ENCODE results near the gene FAM131A. TPM values are rescaled to one million over a fixed set of nuclear protein-coding genes. Genes with fewer than 3 reads are reported as not detected.

The FAM131A gene
- total and polyA plus RNA-seq, 2 donors (not counting 3 experiments of a cell fraction or from before 2014, with no cell fraction given): 19.9 to 29.9 TPM

DNA sequence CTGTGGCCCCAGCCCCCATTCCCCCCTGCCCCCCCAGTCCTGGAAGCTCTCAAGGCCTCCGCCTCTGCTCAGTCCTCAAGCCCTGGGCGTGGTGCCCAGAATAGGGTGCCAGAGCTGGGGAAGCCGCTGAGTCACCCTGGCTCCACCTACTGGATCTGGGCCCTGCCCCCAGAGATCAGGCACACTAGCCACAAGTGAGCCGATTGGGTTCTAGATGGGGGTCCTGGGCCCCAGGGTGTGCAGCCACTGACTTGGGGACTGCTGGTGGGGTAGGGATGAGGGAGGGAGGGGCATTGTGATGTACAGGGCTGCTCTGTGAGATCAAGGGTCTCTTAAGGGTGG lies 17.3 kb upstream of the FAM131A start:
- peak overlapping the region; percentile 38 for H3K27ac ChIP-seq (ENCODE audit: insufficient read depth, low read depth, low read length)
- peaks cover 52 to 53% of the 10 kb centered on the region in 2 experiments for H3K36me3 ChIP-seq (ENCODE audit: control insufficient read depth in 2 of 2, extremely low read depth in 1 of 2, insufficient read depth in 2 of 2, low read length in 2 of 2)
- intact Hi-C loops (cut with micrococcal nuclease): loop anchor here (1.0 kb wide), 1 partner anchor 12 kb away; no protein-coding TSS in a partner anchor
- ChIA-PET CTCF (interaction anchor here (0.7 to 1.8 kb wide), 4 partner anchors 14 to 51 kb away, joined by 3 to 10 read pairs (median 5); no protein-coding TSS in a partner anchor), POLR2A (interaction anchor here (0.6 to 0.8 kb wide), 2 partner anchors 15 to 872 kb away, joined by 3 read pairs; no protein-coding TSS in a partner anchor)
- H3K4me2 ChIP-seq (ENCODE audit: insufficient read depth, low read length): no peak overlapping the region
- dilution Hi-C loops (cut with MboI; ENCODE audit: extremely low pct_ligation_motif_present, low sequenced_read_pairs): no loop called here
- FAIRE-seq: peak; percentile 92
- H2AFZ ChIP-seq (ENCODE audit: low read depth, low read length): no peak overlapping the region
- peak overlapping the region; percentile 10 for H3K9ac ChIP-seq (replicated peaks; ENCODE audit: extremely low read depth, insufficient read depth, low read length)
- peak; percentile 94 for DNase-seq (ENCODE audit: low read depth, low spot score)
- H4K20me1 ChIP-seq (replicated peaks; ENCODE audit: control insufficient read depth, extremely low read depth, insufficient read depth, low read length): peaks cover 3% of the 10 kb centered on the region
- peaks cover 93% of the 10 kb centered on the region for H3K79me2 ChIP-seq (ENCODE audit: control insufficient read depth, insufficient read depth, low read length)
- no TSS peak for BruUV-seq (replicated peaks)
- H3K27me3 ChIP-seq (ENCODE audit: control insufficient read depth in 2 of 2, insufficient read depth in 2 of 2, low read length in 2 of 2): no peaks in the 10 kb centered on the region
- H3K9me3 ChIP-seq (replicated peaks; ENCODE audit: control insufficient read depth, insufficient read depth, low read length): no peaks in the 10 kb centered on the region
- H3K9me1 ChIP-seq (replicated peaks; ENCODE audit: control insufficient read depth, extremely low read depth, insufficient read depth, low read length): no peaks in the 10 kb centered on the region
- peaks cover 45% of the 10 kb centered on the region for H3K4me1 ChIP-seq (ENCODE audit: control insufficient read depth, extremely low read depth, insufficient read depth, low read length)
- TF ChIP-seq JUN (IDR thresholded peaks at IDR 0.05; ENCODE audit: borderline replicate concordance, insufficient read depth, insufficient read length, low read depth) (peak; percentile 40), MYC (IDR thresholded peaks at IDR 0.05; ENCODE audit: low read depth, low read length) (no peak), EZH2 (IDR thresholded peaks at IDR 0.05; ENCODE audit: borderline replicate concordance, low read depth, low read length, severe bottlenecking) (no peak), GATA2 (IDR thresholded peaks at IDR 0.05; ENCODE audit: insufficient read depth, insufficient read length, low read depth, low read length) (no peak), FOS (IDR thresholded peaks at IDR 0.05; ENCODE audit: borderline replicate concordance, insufficient read depth, low read length) (peak; percentile 71), POLR2A (IDR thresholded peaks at IDR 0.05; ENCODE audit: low read depth, low read length) (no peak), POLR2AphosphoS5 (IDR thresholded peaks at IDR 0.05; ENCODE audit: insufficient read depth, low read depth, low read length) (peak; percentile 61)
- TF ChIP-seq, protein P1, sequence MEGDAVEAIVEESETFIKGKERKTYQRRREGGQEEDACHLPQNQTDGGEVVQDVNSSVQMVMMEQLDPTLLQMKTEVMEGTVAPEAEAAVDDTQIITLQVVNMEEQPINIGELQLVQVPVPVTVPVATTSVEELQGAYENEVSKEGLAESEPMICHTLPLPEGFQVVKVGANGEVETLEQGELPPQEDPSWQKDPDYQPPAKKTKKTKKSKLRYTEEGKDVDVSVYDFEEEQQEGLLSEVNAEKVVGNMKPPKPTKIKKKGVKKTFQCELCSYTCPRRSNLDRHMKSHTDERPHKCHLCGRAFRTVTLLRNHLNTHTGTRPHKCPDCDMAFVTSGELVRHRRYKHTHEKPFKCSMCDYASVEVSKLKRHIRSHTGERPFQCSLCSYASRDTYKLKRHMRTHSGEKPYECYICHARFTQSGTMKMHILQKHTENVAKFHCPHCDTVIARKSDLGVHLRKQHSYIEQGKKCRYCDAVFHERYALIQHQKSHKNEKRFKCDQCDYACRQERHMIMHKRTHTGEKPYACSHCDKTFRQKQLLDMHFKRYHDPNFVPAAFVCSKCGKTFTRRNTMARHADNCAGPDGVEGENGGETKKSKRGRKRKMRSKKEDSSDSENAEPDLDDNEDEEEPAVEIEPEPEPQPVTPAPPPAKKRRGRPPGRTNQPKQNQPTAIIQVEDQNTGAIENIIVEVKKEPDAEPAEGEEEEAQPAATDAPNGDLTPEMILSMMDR (IDR thresholded peaks at IDR 0.05; ENCODE audit: extremely low read depth in 1 of 2, insufficient read depth in 1 of 2, low read depth in 1 of 2, low read length in 2 of 2): no peak
- TF ChIP-seq, protein P2, sequence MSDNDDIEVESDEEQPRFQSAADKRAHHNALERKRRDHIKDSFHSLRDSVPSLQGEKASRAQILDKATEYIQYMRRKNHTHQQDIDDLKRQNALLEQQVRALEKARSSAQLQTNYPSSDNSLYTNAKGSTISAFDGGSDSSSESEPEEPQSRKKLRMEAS (IDR thresholded peaks at IDR 0.05; ENCODE audit: insufficient read depth, insufficient read length): no peak
- no peak overlapping the region for H3K4me3 ChIP-seq (replicated peaks in 1 of 3; ENCODE audit: insufficient read depth in 1 of 3, low read depth in 1 of 3, low read length in 3 of 3)

All from endothelial cell of umbilical vein (primary cell).